Neuronal stem cell (in vitro differentiated cells): ENCODE results near the gene OBSCN.

Experiments
- DNase-seq: peaks from one replicate; pipeline ENCODE4 v3.0.0-alpha.2; 2013; ENCODE audit warnings: low spot score
- H2AFZ ChIP-seq: one replicate; pipeline ENCODE4 v1.6.1; 2013; ENCODE audit warnings: mild to moderate bottlenecking, low read length, inconsistent platforms
- H2AK5ac ChIP-seq: 2 replicates; pipeline ENCODE4 v1.6.1; 2013; ENCODE audit warnings: low read depth, mild to moderate bottlenecking, inconsistent platforms, low read length, moderate library complexity, mixed read lengths
- H2BK120ac ChIP-seq: 2 replicates; pipeline ENCODE4 v1.6.1; 2013; ENCODE audit warnings: low read depth, mild to moderate bottlenecking, inconsistent platforms, low read length, moderate library complexity, mixed read lengths
- H2BK12ac ChIP-seq: one replicate; pipeline ENCODE4 v1.6.1; 2013; ENCODE audit warnings: low read length, inconsistent platforms
- H2BK15ac ChIP-seq: 2 replicates; pipeline ENCODE4 v1.6.1; 2013; ENCODE audit warnings: mild to moderate bottlenecking, low read length, inconsistent platforms, mixed read lengths
- H2BK5ac ChIP-seq: one replicate; pipeline ENCODE4 v1.6.1; 2013; ENCODE audit warnings: inconsistent platforms, mild to moderate bottlenecking, low read length, moderate library complexity
- H3K14ac ChIP-seq: one replicate; pipeline ENCODE4 v1.6.1; 2013; ENCODE audit warnings: low read length, inconsistent platforms
- H3K18ac ChIP-seq: 2 replicates; pipeline ENCODE4 v1.6.1; 2013; ENCODE audit warnings: low read length, inconsistent platforms
- H3K23ac ChIP-seq: 2 replicates; pipeline ENCODE4 v1.6.1; 2013; ENCODE audit warnings: low read depth, mild to moderate bottlenecking, mixed read lengths, low read length, inconsistent platforms; ENCODE audit not compliant: poor library complexity
- H3K27ac ChIP-seq: replicated peaks from 3 replicates; pipeline ENCODE4 v1.5.1; 2013; ENCODE audit warnings: low read length, inconsistent platforms
- H3K27me3 ChIP-seq, 3 experiments: 2 replicates each; pipeline ENCODE4 v1.6.1; 2013; ENCODE audit warnings: low read length in 3 of 3, mild to moderate bottlenecking in 2 of 3, inconsistent platforms in 1 of 3, low read depth in 1 of 3, mixed read lengths in 1 of 3, moderate library complexity in 1 of 3; ENCODE audit not compliant: control insufficient read depth in 3 of 3, insufficient read depth in 3 of 3
- H3K36me3 ChIP-seq, 2 donors: replicated peaks in 1 of 2; 2 replicates each; pipeline ENCODE4 v1.6.1; 2013; ENCODE audit warnings: low read length in 2 of 2; ENCODE audit not compliant: control insufficient read depth in 2 of 2, insufficient read depth in 2 of 2
- H3K4ac ChIP-seq: 2 replicates; pipeline ENCODE4 v1.6.1; 2013; ENCODE audit warnings: inconsistent platforms, mild to moderate bottlenecking, low read length, moderate library complexity
- H3K4me1 ChIP-seq, 2 donors: 1 replicate in 1 of 2; 2 replicates in 1 of 2; pipeline ENCODE4 v1.6.1; 2013; ENCODE audit warnings: low read length in 2 of 2, low read depth in 1 of 2; ENCODE audit not compliant: control insufficient read depth in 2 of 2, insufficient read depth in 1 of 2
- H3K4me2 ChIP-seq: one replicate; pipeline ENCODE4 v1.6.1; 2013; ENCODE audit warnings: mild to moderate bottlenecking, low read length, inconsistent platforms; ENCODE audit not compliant: insufficient read depth, poor library complexity, severe bottlenecking
- H3K4me3 ChIP-seq, 2 donors: 2 replicates each; pipeline ENCODE4 v1.5.1; 2013; ENCODE audit warnings: low read length in 2 of 2, mild to moderate bottlenecking in 2 of 2, inconsistent platforms in 1 of 2, moderate library complexity in 1 of 2
- H3K79me1 ChIP-seq: one replicate; pipeline ENCODE4 v1.6.1; 2013; ENCODE audit warnings: low read depth, mild to moderate bottlenecking, inconsistent platforms, low read length, moderate library complexity
- H3K9ac ChIP-seq: one replicate; pipeline ENCODE4 v1.6.1; 2013; ENCODE audit warnings: mild to moderate bottlenecking, low read depth, low read length, inconsistent platforms; ENCODE audit not compliant: poor library complexity
- H3K9me3 ChIP-seq, 2 donors: replicated peaks in 1 of 2; 2 replicates each; pipeline versions ENCODE3 to v1.6.1; 2013; ENCODE audit warnings: low read length in 2 of 2, mild to moderate bottlenecking in 2 of 2, inconsistent platforms in 1 of 2, low read depth in 1 of 2, mixed read lengths in 1 of 2, moderate library complexity in 1 of 2; ENCODE audit not compliant: control insufficient read depth in 2 of 2, insufficient read depth in 1 of 2
- H4K8ac ChIP-seq: one replicate; pipeline ENCODE4 v1.6.1; 2013; ENCODE audit warnings: low read depth, mild to moderate bottlenecking, inconsistent platforms, low read length, moderate library complexity
- H4K91ac ChIP-seq: one replicate; pipeline ENCODE4 v1.6.1; 2013; ENCODE audit warnings: low read length, low read depth, mild to moderate bottlenecking, inconsistent platforms; ENCODE audit not compliant: poor library complexity
- WGBS, 2 donors: extraction: QIAGEN DNeasy Blood & Tissue Kit; methylation state at CpG; one replicate each; pipeline ENCODE4 v1.1.7; 2013; ENCODE audit warnings: missing lambda C conversion rate in 2 of 2, mixed read lengths in 1 of 2; ENCODE audit not compliant: insufficient read length in 2 of 2, insufficient replicate concordance in 1 of 2; ENCODE audit errors: extremely low coverage in 2 of 2; 5-methylcytosine and 5-hydroxymethylcytosine counted together

The OBSCN gene

GRCh38 chr1:228210712-228211530, 3.1 kb downstream of the OBSCN start:
- H3K18ac ChIP-seq: no peak overlapping the region
- peaks cover 19 to 28% of the 10 kb centered on the region in 2 donors for H3K4me1 ChIP-seq
- no peak overlapping the region for H2BK12ac ChIP-seq
- H3K4ac ChIP-seq: no peak overlapping the region
- no peak overlapping the region for H3K14ac ChIP-seq
- peak overlapping the region; percentile 85 for H3K23ac ChIP-seq
- peaks cover 24% of the 10 kb centered on the region for H3K79me1 ChIP-seq
- peak overlapping the region; percentile 11 for H4K91ac ChIP-seq
- peaks cover 0 to 6% of the 10 kb centered on the region in 2 donors for H3K36me3 ChIP-seq
- H2BK120ac ChIP-seq: no peak overlapping the region
- no peak overlapping the region for H3K27ac ChIP-seq
- H3K9me3 ChIP-seq: peaks cover 0 to 3% of the 10 kb centered on the region in 2 donors
- WGBS, 2 donors: no CpG with 5 or more reads among the region's 16 CpGs
- H4K8ac ChIP-seq: no peak overlapping the region
- H2AK5ac ChIP-seq: peak overlapping the region; percentile 71
- no peak overlapping the region for H3K9ac ChIP-seq
- no peak for DNase-seq
- H3K4me2 ChIP-seq: no peak overlapping the region
- peaks cover 0 to 13% (median 7%) of the 10 kb centered on the region in 3 experiments for H3K27me3 ChIP-seq
- H2BK5ac ChIP-seq: no peak overlapping the region
- H2AFZ ChIP-seq: no peak overlapping the region
- peak overlapping the region; percentile 19 for H2BK15ac ChIP-seq
- no peak overlapping the region for H3K4me3 ChIP-seq

GRCh38 chr1:228211531-228212414, 3.9 kb downstream of the OBSCN start:
- peak overlapping the region; percentile 97 for H2AK5ac ChIP-seq
- peaks cover 11 to 22% of the 10 kb centered on the region in 2 donors for H3K4me1 ChIP-seq
- no peak overlapping the region for H3K23ac ChIP-seq
- H3K14ac ChIP-seq: peak overlapping the region; percentile 56
- H2BK15ac ChIP-seq: peak overlapping the region; percentile 87
- H3K27ac ChIP-seq: no peak overlapping the region
- peaks cover 0 to 3% of the 10 kb centered on the region in 2 donors for H3K9me3 ChIP-seq
- no peak overlapping the region for H4K8ac ChIP-seq
- WGBS, 2 donors: no CpG with 5 or more reads among the region's 96 CpGs
- no peak overlapping the region for H3K4ac ChIP-seq
- peaks cover 0 to 8% of the 10 kb centered on the region in 2 donors for H3K36me3 ChIP-seq
- H3K4me3 ChIP-seq: peak overlapping the region in 1 of 2 donors; percentile 88
- peak overlapping the region; percentile 66 for H2BK5ac ChIP-seq
- H3K4me2 ChIP-seq: peak overlapping the region; percentile 87
- H3K18ac ChIP-seq: peak overlapping the region; percentile 48
- peaks cover 0 to 13% (median 7%) of the 10 kb centered on the region in 3 experiments for H3K27me3 ChIP-seq
- H3K9ac ChIP-seq: peak overlapping the region; percentile 84
- H4K91ac ChIP-seq: peak overlapping the region; percentile 72
- H3K79me1 ChIP-seq: peaks cover 25% of the 10 kb centered on the region
- peak overlapping the region; percentile 99 for H2BK12ac ChIP-seq
- H2BK120ac ChIP-seq: peak overlapping the region; percentile 81
- DNase-seq: no peak
- H2AFZ ChIP-seq: no peak overlapping the region

GRCh38 chr1:228212415-228212965, 4.6 kb downstream of the OBSCN start:
- Histone ChIP-seq H4K91ac (peak overlapping the region; percentile 79), H3K23ac (peak overlapping the region; percentile 95), H3K4me3 (peak overlapping the region in 1 of 2 donors; percentile 88), H3K9me3 (peaks cover 0 to 3% of the 10 kb centered on the region in 2 donors), H3K27me3 (peaks cover 0 to 13% (median 7%) of the 10 kb centered on the region in 3 experiments), H2BK5ac (peak overlapping the region; percentile 66), H2AK5ac (peak overlapping the region; percentile 97), H2AFZ (no peak overlapping the region), H2BK15ac (peak overlapping the region; percentile 87), H3K4me1 (peaks cover 10 to 20% of the 10 kb centered on the region in 2 donors), H3K36me3 (peaks cover 0 to 12% of the 10 kb centered on the region in 2 donors), H3K79me1 (peaks cover 26% of the 10 kb centered on the region), H3K27ac (no peak overlapping the region), H3K4ac (peak overlapping the region; percentile 66), H3K18ac (peak overlapping the region; percentile 98), H2BK120ac (peak overlapping the region; percentile 81), H3K9ac (peak overlapping the region; percentile 84), H2BK12ac (peak overlapping the region; percentile 99), H3K14ac (peak overlapping the region; percentile 98), H3K4me2 (peak overlapping the region; percentile 87), H4K8ac (no peak overlapping the region)
- WGBS, 2 donors: no CpG with 5 or more reads among the region's 66 CpGs
- DNase-seq: no peak
